ENCODE data around the gene PIP4K2B. TPM values are rescaled to one million over a fixed set of nuclear protein-coding genes. Genes with fewer than 3 reads are reported as not detected.
A peak's percentile ranks its signal among the peaks of the same experiment; 100 is the strongest.

PIP4K2B gene
- total and polyA plus RNA-seq, 9 of the 15 experiments (the other 6 are each of a cell fraction or from before 2014, with no cell fraction given): 3.7 to 29.9 (median 23.0) TPM

DNA sequence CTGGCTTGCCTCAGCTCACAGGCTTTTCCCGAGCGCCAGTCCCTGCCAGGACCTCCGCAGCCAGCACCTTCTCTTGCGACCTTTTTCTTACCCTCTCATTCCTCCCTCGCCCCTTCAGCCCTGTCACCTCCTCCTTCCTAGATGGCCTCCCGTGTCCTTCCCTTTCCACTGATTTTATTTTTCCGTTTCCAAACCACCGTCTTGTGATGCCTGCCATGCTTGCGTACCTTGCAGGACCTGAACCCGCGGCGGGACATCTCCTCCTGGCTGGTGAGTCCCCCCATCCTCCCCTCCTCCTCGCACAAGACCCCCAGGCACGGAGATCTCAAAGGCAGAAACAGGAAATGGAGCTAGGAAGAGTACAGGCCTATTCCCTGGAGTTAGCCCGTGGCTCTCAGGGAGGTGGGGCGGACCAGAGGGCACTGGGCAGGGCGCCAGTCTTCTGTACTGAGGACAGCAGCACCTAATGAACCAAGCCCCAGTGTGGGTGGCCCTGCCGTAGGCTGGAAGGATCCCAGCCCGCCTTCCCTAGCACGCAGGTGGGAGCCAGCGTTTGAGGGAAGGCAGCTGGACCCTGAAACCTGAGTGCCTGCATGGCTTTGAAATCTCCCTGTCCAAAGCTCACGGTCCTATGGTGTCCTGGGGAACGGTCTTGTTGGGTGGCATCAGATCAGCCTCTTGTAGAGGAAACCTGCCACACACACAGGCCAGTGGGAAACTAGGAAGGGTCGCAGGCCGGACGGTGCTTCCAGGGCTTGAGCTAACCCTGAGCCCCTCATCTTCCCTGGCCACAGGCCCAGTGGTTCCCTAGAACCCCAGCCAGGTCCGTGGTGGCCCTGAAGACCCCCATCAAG lies 68.6 kb downstream of the PIP4K2B start (continued):
- TF ChIP-seq ETV6 (IDR thresholded peaks at IDR 0.05; ENCODE audit: borderline replicate concordance in 1 of 2, low read depth in 2 of 2, low read length in 1 of 2): no peak
- no peak for TF ChIP-seq ETV6 (CRISPR knock-in tag; IDR thresholded peaks at IDR 0.05; ENCODE audit: borderline replicate concordance)
- TF ChIP-seq, protein P1, sequence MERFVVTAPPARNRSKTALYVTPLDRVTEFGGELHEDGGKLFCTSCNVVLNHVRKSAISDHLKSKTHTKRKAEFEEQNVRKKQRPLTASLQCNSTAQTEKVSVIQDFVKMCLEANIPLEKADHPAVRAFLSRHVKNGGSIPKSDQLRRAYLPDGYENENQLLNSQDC (CRISPR knock-in tag; IDR thresholded peaks at IDR 0.05): no peak
- peak; percentile 52; the same call in 1 of the 2 replicates for TF ChIP-seq HDAC2 (IDR thresholded peaks at IDR 0.05)
- TF ChIP-seq, protein P2, sequence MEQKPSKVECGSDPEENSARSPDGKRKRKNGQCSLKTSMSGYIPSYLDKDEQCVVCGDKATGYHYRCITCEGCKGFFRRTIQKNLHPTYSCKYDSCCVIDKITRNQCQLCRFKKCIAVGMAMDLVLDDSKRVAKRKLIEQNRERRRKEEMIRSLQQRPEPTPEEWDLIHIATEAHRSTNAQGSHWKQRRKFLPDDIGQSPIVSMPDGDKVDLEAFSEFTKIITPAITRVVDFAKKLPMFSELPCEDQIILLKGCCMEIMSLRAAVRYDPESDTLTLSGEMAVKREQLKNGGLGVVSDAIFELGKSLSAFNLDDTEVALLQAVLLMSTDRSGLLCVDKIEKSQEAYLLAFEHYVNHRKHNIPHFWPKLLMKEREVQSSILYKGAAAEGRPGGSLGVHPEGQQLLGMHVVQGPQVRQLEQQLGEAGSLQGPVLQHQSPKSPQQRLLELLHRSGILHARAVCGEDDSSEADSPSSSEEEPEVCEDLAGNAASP (IDR thresholded peaks at IDR 0.05): no peak
- no peak for TF ChIP-seq RBBP5 (IDR thresholded peaks at IDR 0.05; ENCODE audit: borderline replicate concordance, insufficient read depth, low read length, poor library complexity, severe bottlenecking)
- TF ChIP-seq, protein P3, sequence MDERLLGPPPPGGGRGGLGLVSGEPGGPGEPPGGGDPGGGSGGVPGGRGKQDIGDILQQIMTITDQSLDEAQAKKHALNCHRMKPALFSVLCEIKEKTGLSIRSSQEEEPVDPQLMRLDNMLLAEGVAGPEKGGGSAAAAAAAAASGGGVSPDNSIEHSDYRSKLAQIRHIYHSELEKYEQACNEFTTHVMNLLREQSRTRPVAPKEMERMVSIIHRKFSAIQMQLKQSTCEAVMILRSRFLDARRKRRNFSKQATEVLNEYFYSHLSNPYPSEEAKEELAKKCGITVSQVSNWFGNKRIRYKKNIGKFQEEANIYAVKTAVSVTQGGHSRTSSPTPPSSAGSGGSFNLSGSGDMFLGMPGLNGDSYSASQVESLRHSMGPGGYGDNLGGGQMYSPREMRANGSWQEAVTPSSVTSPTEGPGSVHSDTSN (CRISPR knock-in tag; IDR thresholded peaks at IDR 0.05; ENCODE audit: low read depth): no peak
- TF ChIP-seq, protein P3 (tag; conservative IDR thresholded peaks at IDR 0.05; ENCODE audit: low read depth): no peak
- TF ChIP-seq, protein P4, sequence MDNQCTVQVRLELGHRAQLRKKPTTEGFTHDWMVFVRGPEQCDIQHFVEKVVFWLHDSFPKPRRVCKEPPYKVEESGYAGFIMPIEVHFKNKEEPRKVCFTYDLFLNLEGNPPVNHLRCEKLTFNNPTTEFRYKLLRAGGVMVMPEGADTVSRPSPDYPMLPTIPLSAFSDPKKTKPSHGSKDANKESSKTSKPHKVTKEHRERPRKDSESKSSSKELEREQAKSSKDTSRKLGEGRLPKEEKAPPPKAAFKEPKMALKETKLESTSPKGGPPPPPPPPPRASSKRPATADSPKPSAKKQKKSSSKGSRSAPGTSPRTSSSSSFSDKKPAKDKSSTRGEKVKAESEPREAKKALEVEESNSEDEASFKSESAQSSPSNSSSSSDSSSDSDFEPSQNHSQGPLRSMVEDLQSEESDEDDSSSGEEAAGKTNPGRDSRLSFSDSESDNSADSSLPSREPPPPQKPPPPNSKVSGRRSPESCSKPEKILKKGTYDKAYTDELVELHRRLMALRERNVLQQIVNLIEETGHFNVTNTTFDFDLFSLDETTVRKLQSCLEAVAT (IDR thresholded peaks at IDR 0.05): peak in 1 of 2 experiments; percentile 73; a peak in 2 of 4 replicates
- TF ChIP-seq, protein P5, sequence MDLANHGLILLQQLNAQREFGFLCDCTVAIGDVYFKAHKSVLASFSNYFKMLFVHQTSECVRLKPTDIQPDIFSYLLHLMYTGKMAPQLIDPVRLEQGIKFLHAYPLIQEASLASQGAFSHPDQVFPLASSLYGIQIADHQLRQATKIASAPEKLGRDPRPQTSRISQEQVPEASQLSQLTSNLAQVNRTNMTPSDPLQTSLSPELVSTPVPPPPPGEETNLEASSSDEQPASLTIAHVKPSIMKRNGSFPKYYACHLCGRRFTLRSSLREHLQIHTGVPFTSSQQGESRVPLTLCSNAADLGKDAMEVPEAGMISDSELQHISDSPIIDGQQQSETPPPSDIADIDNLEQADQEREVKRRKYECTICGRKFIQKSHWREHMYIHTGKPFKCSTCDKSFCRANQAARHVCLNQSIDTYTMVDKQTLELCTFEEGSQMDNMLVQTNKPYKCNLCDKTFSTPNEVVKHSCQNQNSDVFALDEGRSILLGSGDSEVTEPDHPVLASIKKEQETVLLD (IDR thresholded peaks at IDR 0.05): peak; percentile 63; the same call in 1 of the 2 replicates
- no peak for TF ChIP-seq HDAC8 (tag; IDR thresholded peaks at IDR 0.05)
